HG03103 (cell line): ENCODE measurements around the gene PAX6.

Experiments
- ATAC-seq: cut with Tn5 transposase; IDR thresholded peaks from one replicate; pipeline ENCODE4 v1.9.1; 2021; ENCODE audit warnings: low read depth; ENCODE audit not compliant: unreplicated experiment

The PAX6 gene

GRCh38 chr11:31822927-31823643, 12.0 kb upstream of the PAX6 start:
- no peak for ATAC-seq

GRCh38 chr11:31822175-31822926, 11.2 kb upstream of the PAX6 start:
- no peak for ATAC-seq

GRCh38 chr11:31821766-31822165, 10.6 kb upstream of the PAX6 start:
- ATAC-seq = no peak

- ATAC-seq = no peak
Measured at GRCh38 chr11:31821235-31821764, 10.2 kb upstream of the PAX6 start.

GRCh38 chr11:31820438-31820818, 9.3 kb upstream of the PAX6 start:
- no peak for ATAC-seq

GRCh38 chr11:31819621-31820437, 8.7 kb upstream of the PAX6 start:
- ATAC-seq = no peak

GRCh38 chr11:31818874-31819331, 7.8 kb upstream of the PAX6 start:
- ATAC-seq = no peak

GRCh38 chr11:31818425-31818755, 7.3 kb upstream of the PAX6 start:
- ATAC-seq = no peak

- no peak for ATAC-seq
Measured at GRCh38 chr11:31817621-31818424, 6.7 kb upstream of the PAX6 start.

- no peak for ATAC-seq
Measured at GRCh38 chr11:31817054-31817620, 6.0 kb upstream of the PAX6 start.

GRCh38 chr11:31816468-31817053, 5.4 kb upstream of the PAX6 start:
- ATAC-seq = no peak

GRCh38 chr11:31815711-31816467, 4.8 kb upstream of the PAX6 start:
- no peak for ATAC-seq

- no peak for ATAC-seq
Measured at GRCh38 chr11:31814176-31814868, 3.2 kb upstream of the PAX6 start.

- no peak for ATAC-seq
Measured at GRCh38 chr11:31813391-31814175, 2.5 kb upstream of the PAX6 start.

GRCh38 chr11:31812383-31813381, 1.6 kb upstream of the PAX6 start:
- no peak for ATAC-seq
